Thyroid gland (tissue), 4 donors: ENCODE results near the gene FBXW5. TPM values are rescaled to one million over a fixed set of nuclear protein-coding genes. Genes with fewer than 3 reads are reported as not detected.

Experiments used
- DNase-seq, 2 donors: peaks; one replicate each; pipeline ENCODE4 v3.0.0-alpha.2; 2019
- H3K27ac ChIP-seq, 3 donors: fragments of 200-600 bp; sonication (generic); 1 replicate in 2 of 3; 2 replicates in 1 of 3; pipeline ENCODE4 v1.5.1; 2016 to 2019; ENCODE audit warnings: mild to moderate bottlenecking in 1 of 3, moderate library complexity in 1 of 3
- H3K27me3 ChIP-seq: fragments of 200-600 bp; sonication (generic); one replicate; pipeline ENCODE4 v1.5.1; 2019
- H3K36me3 ChIP-seq, 2 donors: fragments of 200-600 bp; sonication (generic); one replicate each; pipeline ENCODE4 v1.5.1; 2016 to 2019
- H3K4me1 ChIP-seq, 2 donors: fragments of 200-600 bp; sonication (generic); one replicate each; pipeline ENCODE4 v1.5.1; 2017 to 2019
- H3K4me3 ChIP-seq, 3 donors: fragments of 200-600 bp; sonication (generic); replicated peaks in 1 of 3; 1 replicate in 2 of 3; 2 replicates in 1 of 3; pipeline ENCODE4 v1.5.1; 2016; ENCODE audit warnings: mild to moderate bottlenecking in 1 of 3
- H3K9me3 ChIP-seq: fragments of 200-600 bp; sonication (generic); one replicate; pipeline ENCODE4 v1.5.1; 2017
- POLR2A ChIP-seq, 2 donors: fragments of 450-650 bp; IDR thresholded peaks; one replicate each; pipeline ENCODE4 v1.6.1; 2017; ENCODE audit warnings: antibody characterized with exemption in 2 of 2, mild to moderate bottlenecking in 2 of 2, moderate library complexity in 1 of 2
- WGBS, 2 donors: methylation state at CpG; one replicate each; pipeline ENCODE4 v1.1.5; 2017; 5-methylcytosine and 5-hydroxymethylcytosine counted together
- intact Hi-C: fragments of 100-400 bp; cut with DNase I; formaldehyde crosslinking; loops from one replicate; pipeline ENCODE4 v1.15.1; 2023
- total RNA-seq, 4 donors: library from RNA; depleted of rRNA; stranded (reverse); fragments of >200 nt; gene quantifications; one replicate each; pipeline ENCODE4 v1.2.3, GENCODE V29; 2016
- TF ChIP-seq, protein P1 (sequence below), 6 experiments: fragments of 200-600 bp in 3 of 6; fragments of 450-650 bp in 3 of 6; sonication (generic) in 3 of 6; IDR thresholded peaks; one replicate each; pipeline ENCODE4 v1.5.1; 2016 to 2019; ENCODE audit warnings: antibody characterized with exemption in 6 of 6, mild to moderate bottlenecking in 2 of 6, inconsistent platforms in 1 of 6, moderate library complexity in 1 of 6

FBXW5 gene
- total RNA-seq, 4 donors from 2014 or later = 138 to 282 (median 203) TPM

DNA sequence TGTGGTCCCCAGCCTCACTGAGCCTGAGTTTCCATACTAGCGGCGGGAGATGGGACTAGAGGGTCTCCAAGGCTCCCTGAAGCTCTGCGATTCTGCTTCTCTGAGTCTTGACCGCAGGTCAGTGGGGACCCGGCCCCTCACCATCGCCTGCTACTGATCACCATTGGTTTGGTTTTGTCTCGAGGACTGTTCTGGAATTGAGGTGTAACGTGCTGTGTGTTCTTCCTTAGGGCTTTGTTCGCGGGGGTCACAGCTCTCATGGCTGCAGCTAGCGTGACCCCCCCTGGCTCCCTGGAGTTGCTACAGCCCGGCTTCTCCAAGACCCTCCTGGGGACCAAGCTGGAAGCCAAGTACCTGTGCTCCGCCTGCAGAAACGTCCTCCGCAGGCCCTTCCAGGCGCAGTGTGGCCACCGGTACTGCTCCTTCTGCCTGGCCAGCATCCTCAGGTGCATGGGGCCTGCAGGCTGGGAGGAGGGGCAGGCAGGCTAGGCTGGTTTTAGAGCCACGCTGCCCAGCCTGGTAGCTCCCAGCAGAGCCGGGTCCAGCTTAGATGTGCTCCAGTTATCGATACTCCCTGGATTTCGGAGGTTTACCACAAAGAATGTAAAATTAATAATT lies 45.9 kb downstream of the FBXW5 start:
- intact Hi-C loops = no loop called here
- TF ChIP-seq POLR2A (IDR thresholded peaks at IDR 0.05) = no peak
- TF ChIP-seq, protein P1, sequence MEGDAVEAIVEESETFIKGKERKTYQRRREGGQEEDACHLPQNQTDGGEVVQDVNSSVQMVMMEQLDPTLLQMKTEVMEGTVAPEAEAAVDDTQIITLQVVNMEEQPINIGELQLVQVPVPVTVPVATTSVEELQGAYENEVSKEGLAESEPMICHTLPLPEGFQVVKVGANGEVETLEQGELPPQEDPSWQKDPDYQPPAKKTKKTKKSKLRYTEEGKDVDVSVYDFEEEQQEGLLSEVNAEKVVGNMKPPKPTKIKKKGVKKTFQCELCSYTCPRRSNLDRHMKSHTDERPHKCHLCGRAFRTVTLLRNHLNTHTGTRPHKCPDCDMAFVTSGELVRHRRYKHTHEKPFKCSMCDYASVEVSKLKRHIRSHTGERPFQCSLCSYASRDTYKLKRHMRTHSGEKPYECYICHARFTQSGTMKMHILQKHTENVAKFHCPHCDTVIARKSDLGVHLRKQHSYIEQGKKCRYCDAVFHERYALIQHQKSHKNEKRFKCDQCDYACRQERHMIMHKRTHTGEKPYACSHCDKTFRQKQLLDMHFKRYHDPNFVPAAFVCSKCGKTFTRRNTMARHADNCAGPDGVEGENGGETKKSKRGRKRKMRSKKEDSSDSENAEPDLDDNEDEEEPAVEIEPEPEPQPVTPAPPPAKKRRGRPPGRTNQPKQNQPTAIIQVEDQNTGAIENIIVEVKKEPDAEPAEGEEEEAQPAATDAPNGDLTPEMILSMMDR (IDR thresholded peaks at IDR 0.05) = no peak

DNA sequence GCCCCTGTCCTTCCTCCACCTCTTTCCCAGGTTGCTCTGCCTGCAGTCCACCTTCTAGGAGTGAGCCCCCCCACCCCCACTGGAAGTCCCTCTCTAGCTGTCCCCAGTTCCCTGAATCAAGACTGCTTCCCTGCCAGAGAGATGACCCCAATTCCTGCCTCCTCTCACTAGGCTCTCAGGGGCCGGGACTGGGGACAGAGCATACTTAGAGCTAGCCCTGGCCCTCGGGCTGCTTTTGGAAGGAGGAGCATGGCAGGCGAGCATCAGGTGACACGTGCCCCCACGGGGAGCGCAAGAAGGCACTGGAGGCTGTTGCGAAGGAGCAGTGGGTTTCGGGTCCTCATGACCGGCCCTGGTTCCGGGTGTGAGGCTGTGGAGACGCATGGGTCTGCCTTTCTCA lies 48.5 kb downstream of the FBXW5 start:
- peaks cover 20 to 52% of the 10 kb centered on the region in 2 donors for H3K4me1 ChIP-seq
- no peaks in the 10 kb centered on the region for H3K27me3 ChIP-seq
- no peaks in the 10 kb centered on the region for H3K9me3 ChIP-seq
- peaks cover 0 to 5% of the 10 kb centered on the region in 2 donors for H3K36me3 ChIP-seq
- intact Hi-C loops = no loop called here
- WGBS, 2 donors = 84 to 89% methylated on average over 5 to 11 of the region's 11 CpGs
- TF ChIP-seq, protein P1 (IDR thresholded peaks at IDR 0.05) = no peak
- TF ChIP-seq POLR2A (IDR thresholded peaks at IDR 0.05) = no peak
- no peak overlapping the region for H3K4me3 ChIP-seq
- H3K27ac ChIP-seq = no peak overlapping the region
- DNase-seq = no peak

More for the DNA sequence above, 45.9 kb downstream of the FBXW5 start:
- H3K27me3 ChIP-seq = no peaks in the 10 kb centered on the region
- no peak for DNase-seq
- peaks cover 0 to 5% of the 10 kb centered on the region in 2 donors for H3K36me3 ChIP-seq
- peaks cover 35 to 63% of the 10 kb centered on the region in 2 donors for H3K4me1 ChIP-seq
- no peaks in the 10 kb centered on the region for H3K9me3 ChIP-seq
- WGBS, 2 donors = 94 to 95% methylated on average over 16 to 20 of the region's 21 CpGs
- H3K4me3 ChIP-seq = no peak overlapping the region
- H3K27ac ChIP-seq = peak overlapping the region in 1 of 3 donors; percentile 97

DNA sequence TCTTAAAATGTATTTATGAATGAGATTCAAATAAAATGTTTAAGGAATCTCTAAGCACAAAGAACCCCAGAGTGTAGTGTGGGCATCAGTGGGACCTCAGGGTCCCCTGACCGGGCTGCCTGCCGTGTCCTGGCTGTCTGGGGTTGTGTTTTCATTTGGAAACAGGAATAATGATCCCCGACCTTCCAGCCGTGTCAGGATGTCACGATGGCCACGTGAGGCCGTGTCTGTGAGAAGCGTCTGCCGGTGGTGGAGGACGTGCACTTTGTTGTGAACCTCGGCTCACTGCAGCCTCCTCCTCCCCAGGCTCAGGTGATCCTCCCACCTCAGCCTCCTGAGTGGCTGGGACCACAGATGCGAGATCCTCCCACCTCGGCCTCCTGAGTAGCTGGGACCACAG lies 53.9 kb downstream of the FBXW5 start:
- Histone ChIP-seq H3K9me3 (no peaks in the 10 kb centered on the region), H3K27me3 (no peaks in the 10 kb centered on the region), H3K4me1 (peaks cover 11 to 43% of the 10 kb centered on the region in 2 donors), H3K36me3 (no peaks in the 10 kb centered on the region), H3K27ac (no peak overlapping the region), H3K4me3 (no peak overlapping the region)
- intact Hi-C loops = no loop called here
- TF ChIP-seq POLR2A (IDR thresholded peaks at IDR 0.05) = no peak
- TF ChIP-seq, protein P1 (IDR thresholded peaks at IDR 0.05) = no peak
- DNase-seq = no peak
- WGBS, 2 donors = 84 to 90% methylated on average over 13 of the region's 13 CpGs

Other genes with a start within 250 kb of the FBXW5 start
- gene DIPK1B, start 232.2 kb downstream of the FBXW5 start, total RNA-seq = 10 to 100 TPM; 19.4 to 23.6 (median 22.6) TPM
- gene LCN10, start 201.8 kb downstream of the FBXW5 start, total RNA-seq = 10 to 100 TPM in 1 of 4 donors, 1 to 10 TPM in 3; 5.8 to 10.1 (median 7.1) TPM
- gene LCN6, start 196.2 kb downstream of the FBXW5 start, total RNA-seq = 10 to 100 TPM in 1 of 4 donors, 1 to 10 TPM in 3; 1.4 to 10.0 (median 4.5) TPM
- gene LCN8, start 186.5 kb downstream of the FBXW5 start, total RNA-seq = 1 to 10 TPM in 1 of 4 donors, under 1 TPM in 1, not detected in 2; 0.93 to 1.0 TPM
- gene LCN15, start 180.2 kb downstream of the FBXW5 start, total RNA-seq = not detected
- gene TMEM141, start 153.4 kb downstream of the FBXW5 start, total RNA-seq = 100 to 1,000 TPM in 3 of 4 donors, 10 to 100 TPM in 1; 81.6 to 189 (median 141) TPM
- 1 to 10 TPM; 1.3 to 4.6 (median 2.8) TPM for gene CCDC183, start 148.4 kb downstream of the FBXW5 start, total RNA-seq
- gene RABL6, start 136.8 kb downstream of the FBXW5 start, total RNA-seq = 10 to 100 TPM; 59.8 to 84.0 (median 62.2) TPM
- 1 to 10 TPM in 3 of 4 donors, under 1 TPM in 1; 0.83 to 4.7 (median 2.3) TPM for gene AJM1, start 102.3 kb downstream of the FBXW5 start, total RNA-seq
- gene PHPT1, start 95.3 kb downstream of the FBXW5 start, total RNA-seq = 100 to 1,000 TPM in 2 of 4 donors, 10 to 100 TPM in 2; 79.4 to 174 (median 115) TPM
- gene MAMDC4, start 92.4 kb downstream of the FBXW5 start, total RNA-seq = 10 to 100 TPM in 2 of 4 donors, 1 to 10 TPM in 2; 4.1 to 20.4 (median 9.0) TPM
- gene EDF1, start 78.4 kb downstream of the FBXW5 start, total RNA-seq = 100 to 1,000 TPM; 339 to 591 (median 526) TPM
- gene TRAF2, start 58.2 kb downstream of the FBXW5 start, total RNA-seq = 10 to 100 TPM in 3 of 4 donors, 1 to 10 TPM in 1; 9.7 to 18.3 (median 15.4) TPM
- gene C8G, start 505 bp upstream of the FBXW5 start, total RNA-seq = 1 to 10 TPM in 1 of 4 donors, not detected in 3; 1.8 TPM
- gene LCN12, start 7.5 kb upstream of the FBXW5 start, total RNA-seq = 10 to 100 TPM; 24.3 to 85.0 (median 54.0) TPM
- gene PTGDS, start 32.8 kb upstream of the FBXW5 start, total RNA-seq = 10 to 100 TPM in 3 of 4 donors, 1 to 10 TPM in 1; 5.0 to 39.5 (median 33.9) TPM
- gene LCNL1, start 38.3 kb upstream of the FBXW5 start, total RNA-seq = under 1 TPM in 1 of 4 donors, not detected in 3; 0.54 TPM
- 100 to 1,000 TPM in 1 of 4 donors, 10 to 100 TPM in 3; 29.8 to 109 (median 50.7) TPM for gene PAXX, start 47.7 kb upstream of the FBXW5 start, total RNA-seq
- 100 to 1,000 TPM in 3 of 4 donors, 10 to 100 TPM in 1; 97.7 to 301 (median 268) TPM for gene CLIC3, start 51.8 kb upstream of the FBXW5 start, total RNA-seq
- 10 to 100 TPM; 36.8 to 59.7 (median 50.2) TPM for gene ABCA2, start 83.5 kb upstream of the FBXW5 start, total RNA-seq
- not detected for gene FUT7, start 87.3 kb upstream of the FBXW5 start, total RNA-seq
- gene NPDC1, start 101.4 kb upstream of the FBXW5 start, total RNA-seq = 10 to 100 TPM; 23.3 to 65.9 (median 35.4) TPM
- under 1 TPM in 2 of 4 donors, not detected in 2; 0.22 to 0.49 TPM for gene ENTPD2, start 109.3 kb upstream of the FBXW5 start, total RNA-seq
- gene SAPCD2, start 125.8 kb upstream of the FBXW5 start, total RNA-seq = 1 to 10 TPM in 1 of 4 donors, under 1 TPM in 3; 0.27 to 1.0 (median 0.72) TPM
- gene UAP1L1, start 132.8 kb upstream of the FBXW5 start, total RNA-seq = 10 to 100 TPM in 2 of 4 donors, 1 to 10 TPM in 2; 9.3 to 15.7 (median 12.4) TPM
- gene MAN1B1, start 142.2 kb upstream of the FBXW5 start, total RNA-seq = 10 to 100 TPM; 48.2 to 73.8 (median 67.2) TPM
- gene DPP7, start 170.0 kb upstream of the FBXW5 start, total RNA-seq = 100 to 1,000 TPM; 120 to 209 (median 157) TPM
- gene GRIN1, start 194.4 kb upstream of the FBXW5 start, total RNA-seq = not detected
- gene LRRC26, start 225.3 kb upstream of the FBXW5 start, total RNA-seq = not detected
- gene TMEM210, start 227.3 kb upstream of the FBXW5 start, total RNA-seq = not detected
- gene ANAPC2, start 243.8 kb upstream of the FBXW5 start, total RNA-seq = 10 to 100 TPM; 25.6 to 34.1 (median 31.8) TPM
- 10 to 100 TPM; 42.0 to 97.5 (median 62.8) TPM for gene SSNA1, start 243.9 kb upstream of the FBXW5 start, total RNA-seq